ACHN (cell line): Measurements from ENCODE around the gene SSX2IP.
"Not testable (repeated sequence)": the region's sequence is repeated elsewhere in the genome, so short reads cannot be mapped to it uniquely, and the experiment has no call there.

Source experiments
- DNase-seq: peaks from one replicate; pipeline ENCODE4 v3.0.0-alpha.2; 2015
- in situ Hi-C: cut with HindIII; loops from 2 replicates; pipeline ENCODE4 v1.10.0; 2017; ENCODE audit warnings: low sequenced_read_pairs, low pct_ligation_motif_present, low pct_unique_long_range_greater_than_20kb

The SSX2IP gene

GRCh38 chr1:84690397-84691121, at the start of gene SSX2IP:
Gene SSX2IP, minus strand, starts transcription at chr1:84690461. Its CDS starts 19,242 bp downstream, at chr1:84671219.
- in situ Hi-C loops, result no loop called here
- DNase-seq, result peak; percentile 97

- DNase-seq, result no peak
- in situ Hi-C loops, result no loop called here
These were observed 48.0 kb upstream of the SSX2IP start for GRCh38 chr1:84738237-84738636.

- in situ Hi-C loops, result no loop called here
- DNase-seq, result no peak
These were observed 47.3 kb upstream of the SSX2IP start for GRCh38 chr1:84737590-84737989.

- DNase-seq, result no peak
- in situ Hi-C loops, result no loop called here
These were observed 46.7 kb upstream of the SSX2IP start for GRCh38 chr1:84736944-84737343.

- in situ Hi-C loops, result no loop called here
- no peak for DNase-seq
These were observed 46.2 kb upstream of the SSX2IP start for GRCh38 chr1:84736445-84736844.

GRCh38 chr1:84735483-84735882, 45.2 kb upstream of the SSX2IP start:
- no peak for DNase-seq
- in situ Hi-C loops, result no loop called here

GRCh38 chr1:84732520-84732919, 42.3 kb upstream of the SSX2IP start:
- in situ Hi-C loops, result no loop called here
- no peak for DNase-seq

- no peak for DNase-seq
- in situ Hi-C loops, result no loop called here
These were observed 41.3 kb upstream of the SSX2IP start for GRCh38 chr1:84731519-84731918.

- in situ Hi-C loops, DNase-seq: not testable (repeated sequence)
These were observed 37.5 kb upstream of the SSX2IP start for GRCh38 chr1:84727711-84728110.

- in situ Hi-C loops, result no loop called here
- no peak for DNase-seq
These were observed 36.6 kb upstream of the SSX2IP start for GRCh38 chr1:84726593-84727499.

GRCh38 chr1:84724128-84724860, 34.0 kb upstream of the SSX2IP start:
- in situ Hi-C loops, result no loop called here
- DNase-seq, result peak; percentile 6

- no peak for DNase-seq
- in situ Hi-C loops, result no loop called here
These were observed 32.5 kb upstream of the SSX2IP start for GRCh38 chr1:84722794-84723193.

GRCh38 chr1:84721872-84722271, 31.6 kb upstream of the SSX2IP start:
- DNase-seq, in situ Hi-C loops: not testable (repeated sequence)

- in situ Hi-C loops, result no loop called here
- no peak for DNase-seq
These were observed 30.9 kb upstream of the SSX2IP start for GRCh38 chr1:84721152-84721551.

GRCh38 chr1:84720221-84720780, 30.0 kb upstream of the SSX2IP start:
- in situ Hi-C loops, result no loop called here
- no peak for DNase-seq

- in situ Hi-C loops, result no loop called here
- DNase-seq, result no peak
These were observed 29.4 kb upstream of the SSX2IP start for GRCh38 chr1:84719543-84720217.

- in situ Hi-C loops, result no loop called here
- DNase-seq, result no peak
These were observed 25.2 kb upstream of the SSX2IP start for GRCh38 chr1:84715342-84716019.
